ENCODE data around the gene ZBTB7C. TPM values are rescaled to one million over a fixed set of nuclear protein-coding genes. Genes with fewer than 3 reads are reported as not detected.

ZBTB7C gene
- total RNA-seq, 1 donor from 2014 or later = 2.6 TPM

DNA sequence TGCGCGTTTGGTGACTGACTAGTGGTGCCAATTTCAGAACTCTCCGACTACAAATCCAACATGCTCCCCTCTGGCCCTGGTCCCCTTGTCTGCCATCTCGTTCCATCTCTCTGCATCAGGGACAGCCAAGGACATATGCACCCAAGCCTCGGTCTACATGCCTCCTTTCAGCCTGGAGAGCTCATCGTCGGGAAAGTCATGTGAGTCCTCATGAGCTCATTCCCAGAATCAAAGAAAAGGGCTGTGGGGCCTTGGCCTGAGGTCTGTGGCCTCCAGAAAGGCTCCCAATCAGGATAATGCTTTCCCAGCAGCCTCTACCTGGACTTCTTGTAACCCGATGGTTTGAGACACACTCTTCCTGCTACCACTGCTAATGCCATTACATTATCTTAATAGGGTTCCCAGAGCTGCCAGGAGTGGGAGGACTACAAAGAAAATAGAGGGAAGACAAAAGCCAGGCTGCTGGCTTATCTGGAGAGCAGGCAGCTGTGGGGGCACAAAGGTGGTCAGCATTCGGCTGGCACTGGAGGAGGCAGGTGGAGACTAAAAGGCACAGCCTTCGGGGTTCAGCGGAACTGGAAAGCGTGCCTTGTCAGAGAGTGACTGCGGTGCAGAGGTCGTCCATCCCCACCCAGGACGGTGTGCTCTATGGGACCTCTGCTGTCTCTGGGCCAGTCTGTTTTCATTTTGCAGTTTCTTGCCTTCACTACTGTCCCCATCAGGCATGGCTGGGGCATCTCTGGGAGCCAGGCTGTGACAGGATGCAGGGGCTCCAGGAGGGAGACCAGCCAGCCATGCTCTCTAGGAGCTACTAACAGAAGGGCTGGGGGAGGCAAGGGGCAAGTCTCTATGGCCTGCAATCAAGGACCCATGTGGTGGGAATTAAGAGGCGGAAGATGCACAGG, 374.3 kb downstream of the ZBTB7C start:
- DNase-seq = no peak
- intact Hi-C loops (cut with DNase I) = loop anchor here (5.0 kb wide), 1 partner anchor 307 kb away; no protein-coding TSS in a partner anchor

DNA sequence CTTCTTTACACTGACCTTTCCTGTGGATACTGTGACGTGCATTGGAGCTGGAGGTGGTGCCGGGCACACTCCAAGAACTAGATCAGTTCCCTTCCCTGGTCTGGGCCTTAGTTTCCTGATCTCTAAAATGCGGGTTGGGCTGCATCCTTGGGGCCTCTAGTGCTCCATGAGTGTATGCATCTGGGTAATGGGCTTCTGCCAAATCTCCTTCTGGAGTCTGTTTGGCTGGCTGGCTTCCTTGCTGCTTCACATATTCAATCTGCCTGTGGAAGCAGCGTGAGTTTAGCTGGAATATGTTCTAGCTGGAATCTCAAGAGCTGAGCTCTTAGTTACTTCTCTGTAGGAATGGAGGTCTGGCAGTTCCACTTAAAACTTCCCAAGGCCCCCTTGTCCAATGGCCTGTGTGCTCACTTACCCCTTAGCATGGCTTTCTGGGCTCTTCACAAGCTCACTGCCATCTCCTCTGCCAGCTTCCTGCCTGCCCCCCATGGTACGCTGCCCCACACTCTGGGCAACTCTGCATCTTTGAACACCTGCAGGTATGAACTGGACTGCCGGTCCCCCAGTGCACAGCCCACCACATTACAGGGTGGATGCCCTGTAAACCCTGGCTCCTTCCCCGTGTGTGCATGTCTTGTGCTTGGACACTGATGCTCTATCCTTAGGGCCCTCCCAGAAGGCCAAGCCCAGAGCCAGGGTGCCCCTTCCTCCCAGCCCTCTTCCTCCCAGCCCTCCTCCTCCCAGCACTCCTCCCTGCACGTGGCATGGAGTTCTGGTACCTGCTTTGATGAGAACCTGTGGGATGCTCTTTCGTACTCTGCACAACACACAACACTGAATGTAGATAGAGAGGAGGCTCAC, 375.2 kb downstream of the ZBTB7C start:
- no peak for DNase-seq
- intact Hi-C loops (cut with DNase I) = loop anchor here (5.0 kb wide), 1 partner anchor 308 kb away; no protein-coding TSS in a partner anchor
- ATAC-seq (ENCODE audit: poor library complexity) = no peak

More for the DNA sequence above, 374.3 kb downstream of the ZBTB7C start:
- no peak for ATAC-seq (ENCODE audit: poor library complexity)

DNA sequence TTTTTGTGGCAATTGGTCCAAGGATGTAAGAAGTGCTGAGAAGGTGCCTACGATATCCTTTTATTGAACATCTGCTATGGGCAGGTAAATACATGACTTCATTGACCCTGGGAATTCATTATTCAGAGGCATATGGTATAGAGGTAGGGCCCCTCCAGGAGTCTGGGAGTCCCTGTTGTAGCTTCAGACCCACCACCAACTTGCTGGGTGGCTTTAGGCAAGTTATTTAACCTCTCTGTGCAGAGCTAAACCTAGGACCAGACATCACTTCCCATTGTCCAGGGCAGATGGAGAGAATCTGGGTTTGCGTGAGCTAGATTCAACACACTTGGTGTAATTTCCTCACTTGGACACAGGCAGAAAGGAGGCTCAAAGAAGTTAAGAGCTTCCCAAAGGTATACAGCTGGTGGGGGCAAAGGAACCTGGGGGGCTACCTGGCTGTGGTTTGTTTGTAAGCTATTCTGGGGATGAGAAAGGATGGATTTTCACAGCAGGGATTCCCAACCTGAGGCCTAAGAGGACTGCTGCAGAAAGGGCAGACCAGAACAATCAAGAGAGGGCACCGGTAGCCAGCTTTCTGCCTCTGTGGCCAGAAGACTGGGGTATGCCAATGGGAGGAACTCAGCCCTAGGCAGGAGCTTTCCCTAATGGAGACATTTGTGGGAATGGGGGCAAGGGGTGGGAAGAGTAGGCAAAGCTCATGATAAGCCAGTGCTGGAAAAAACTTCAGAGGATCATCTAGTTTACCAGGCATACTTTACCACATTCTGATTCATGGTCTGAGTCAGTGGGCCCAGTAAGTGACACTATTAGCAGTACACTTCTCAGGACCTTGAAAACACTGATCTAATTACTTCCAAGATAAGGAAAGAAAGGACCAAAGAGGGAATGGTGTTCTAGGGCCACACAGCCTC, 376.1 kb downstream of the ZBTB7C start:
- DNase-seq = no peak
- no peak for ATAC-seq (ENCODE audit: poor library complexity)
- intact Hi-C loops (cut with DNase I) = loop anchor here (5.0 kb wide), 1 partner anchor 309 kb away; no protein-coding TSS in a partner anchor

DNA sequence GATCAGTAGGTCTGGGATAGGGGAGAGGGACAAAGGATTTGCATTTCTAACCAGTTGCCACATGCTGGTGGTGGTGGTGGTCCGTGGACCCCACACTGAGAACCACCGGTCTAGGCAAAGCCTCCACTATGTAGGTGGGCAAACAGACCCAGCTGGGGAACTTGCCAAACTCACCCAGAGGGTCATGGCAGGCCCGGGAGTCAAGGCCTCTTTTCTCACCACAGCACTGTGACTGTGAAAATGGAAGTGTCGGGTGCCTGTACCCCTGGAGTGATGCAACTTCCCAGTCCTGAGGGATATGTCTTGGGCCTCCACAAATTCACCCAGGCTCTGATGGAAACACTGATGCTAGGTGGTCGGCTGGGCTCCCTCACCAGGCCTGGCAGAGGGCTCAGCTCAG, 377.5 kb downstream of the ZBTB7C start:
- no peak for ATAC-seq (ENCODE audit: poor library complexity)
- intact Hi-C loops (cut with DNase I) = loop anchor here (2.0 to 5.0 kb wide), 2 partner anchors 311 to 415 kb away; no protein-coding TSS in a partner anchor
- DNase-seq = no peak

DNA sequence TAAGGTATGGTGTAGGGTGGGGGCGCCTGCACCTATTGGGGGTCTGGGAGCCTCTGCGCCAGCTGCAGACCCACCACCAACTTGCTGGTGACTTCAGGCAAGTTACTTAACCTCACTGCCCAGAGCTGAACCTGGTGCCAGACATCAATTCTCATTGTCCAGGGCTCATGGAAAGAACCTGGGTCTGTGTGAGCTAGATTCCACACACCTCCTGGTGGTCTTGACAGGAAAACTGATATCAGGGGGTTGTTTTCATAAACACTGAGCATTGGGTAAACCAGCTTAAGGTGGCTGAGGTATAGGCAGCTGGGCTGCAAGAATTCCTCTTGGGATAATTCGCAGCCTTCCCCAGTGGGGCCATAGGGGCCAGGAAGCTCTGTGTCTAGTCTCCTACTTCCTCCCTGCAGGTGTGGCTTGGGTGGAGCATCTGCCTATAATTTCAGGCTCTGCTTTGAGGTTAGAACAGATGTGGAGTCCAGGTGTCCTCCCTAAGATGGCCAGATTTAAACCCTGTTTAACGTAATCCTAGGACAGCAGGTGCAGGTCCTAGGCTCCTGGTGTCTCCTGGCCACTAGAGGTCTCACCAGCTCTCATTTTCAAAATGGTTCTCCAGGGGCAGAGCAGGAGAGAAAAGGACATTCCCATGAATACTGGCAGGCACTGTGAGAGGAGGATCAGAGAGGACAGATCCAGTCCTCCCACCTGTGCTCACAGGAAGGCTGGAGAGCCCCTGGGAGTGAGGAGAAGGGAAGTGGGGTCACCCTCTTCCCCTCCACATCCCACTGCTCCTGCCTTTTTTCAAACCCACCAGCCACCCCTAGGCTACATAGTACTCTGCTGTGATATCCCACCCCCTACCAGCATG, 378.3 kb downstream of the ZBTB7C start:
- intact Hi-C loops (cut with DNase I) = loop anchor here (2.0 to 5.0 kb wide), 2 partner anchors 311 to 416 kb away; no protein-coding TSS in a partner anchor
- no peak for DNase-seq
- ATAC-seq (ENCODE audit: poor library complexity) = peak; percentile 87

DNA sequence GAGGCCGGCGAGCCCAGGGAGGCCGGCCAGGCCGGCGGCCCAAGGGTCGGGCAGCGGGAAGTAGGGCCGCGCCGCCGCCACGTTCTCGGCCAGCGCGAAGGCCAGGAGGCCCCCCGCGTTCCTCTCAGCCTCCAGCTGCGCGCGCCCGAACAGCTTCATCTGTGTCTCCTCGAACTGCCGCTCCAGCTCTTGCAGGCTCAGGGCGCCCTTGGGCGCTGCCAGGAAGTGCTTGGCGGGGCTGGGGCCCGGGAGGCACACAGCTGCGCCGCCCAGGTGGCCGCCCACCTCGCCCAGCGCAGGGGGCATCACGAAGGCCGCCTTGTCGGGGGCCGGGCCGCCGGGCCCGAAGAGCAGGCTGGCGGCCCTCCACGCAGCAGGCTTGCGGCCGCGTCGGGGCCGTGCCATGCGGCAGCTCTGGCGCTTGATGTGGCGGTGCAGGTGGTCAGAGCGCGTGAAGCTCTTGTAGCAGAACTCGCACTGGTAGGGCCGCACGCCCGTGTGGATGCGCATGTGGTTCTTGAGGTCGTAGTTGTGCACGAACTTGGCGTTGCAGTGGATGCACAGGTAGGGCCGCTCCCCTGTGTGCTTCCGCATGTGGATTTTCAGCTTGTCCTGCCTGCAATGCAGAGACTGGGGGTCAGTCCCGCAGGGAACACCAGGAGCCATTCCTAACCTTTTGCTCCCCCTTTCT, 379.7 kb downstream of the ZBTB7C start:
- intact Hi-C loops (cut with DNase I) = no loop called here
- ATAC-seq (ENCODE audit: poor library complexity) (no peak), DNase-seq (no peak)

DNA sequence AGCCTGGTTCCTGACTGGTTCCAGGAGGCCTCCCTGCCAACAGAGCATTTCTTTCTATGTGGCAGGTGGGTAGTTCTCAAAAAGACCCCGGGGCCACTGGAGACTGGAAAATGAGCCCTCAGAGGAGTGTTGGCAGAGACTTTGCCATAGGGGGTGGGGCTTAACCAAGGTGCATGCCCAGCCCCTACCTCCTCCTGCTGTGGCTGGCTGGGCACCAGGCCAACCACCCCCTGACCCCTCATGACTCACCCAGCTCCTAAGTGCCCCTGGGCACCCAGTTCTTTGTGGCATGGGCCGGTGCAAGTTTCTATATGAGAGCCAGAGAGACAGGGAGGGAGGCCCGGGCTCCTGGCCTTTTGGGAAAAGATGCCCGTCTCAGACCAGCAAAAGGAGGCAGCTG, 380.5 kb downstream of the ZBTB7C start:
- intact Hi-C loops (cut with DNase I) = no loop called here
- ATAC-seq (ENCODE audit: poor library complexity) = no peak

DNA sequence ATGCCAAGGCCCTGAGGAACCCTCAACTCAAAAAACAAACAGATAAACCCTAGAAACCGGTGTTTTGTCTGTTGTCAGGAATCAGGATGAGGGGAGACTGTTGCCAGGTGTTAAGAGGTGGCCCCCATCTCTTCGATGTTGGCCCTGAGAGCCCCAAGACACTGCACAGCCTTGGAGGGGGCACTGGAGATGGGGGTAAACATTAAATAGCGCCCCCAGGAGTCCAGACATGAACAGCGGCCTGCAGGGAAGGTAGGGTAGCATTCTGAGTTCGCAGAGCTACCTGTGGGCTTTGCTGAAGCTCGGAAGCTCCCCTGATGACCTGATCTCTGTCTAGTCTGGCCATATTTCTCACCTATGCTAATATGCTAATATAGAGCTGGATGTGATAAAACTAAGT, 381.1 kb downstream of the ZBTB7C start:
- ATAC-seq (ENCODE audit: poor library complexity) = no peak
- no peak for DNase-seq
- intact Hi-C loops (cut with DNase I) = no loop called here

More for the DNA sequence above, 380.5 kb downstream of the ZBTB7C start:
- DNase-seq = no peak

DNA sequence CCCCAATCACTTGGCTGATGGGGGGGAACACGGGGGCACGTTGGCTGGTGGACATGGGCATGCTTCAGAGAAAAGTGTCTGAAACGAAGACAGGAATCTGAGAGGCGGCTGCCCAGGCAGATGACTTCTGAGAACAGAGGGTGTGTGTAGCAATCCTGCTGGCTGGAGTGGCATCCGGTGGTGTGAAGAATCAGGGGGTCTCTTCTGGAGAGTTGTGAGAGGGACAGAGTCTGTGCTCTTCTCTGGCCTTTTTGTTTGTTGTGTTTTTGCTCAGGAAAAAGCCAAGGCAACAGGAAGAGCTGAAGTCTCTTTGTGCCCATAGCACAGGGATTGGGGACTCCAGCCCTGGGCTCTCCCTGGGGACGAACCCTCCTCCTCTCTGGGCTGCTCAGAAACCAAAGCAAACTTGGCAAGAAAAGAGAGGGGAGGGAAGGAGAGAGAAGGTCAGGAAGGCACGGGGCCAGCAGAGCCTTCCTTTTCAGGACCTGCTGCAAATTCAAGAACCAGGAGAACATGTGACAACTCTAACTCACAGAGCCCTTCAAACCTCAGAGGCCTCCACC, 381.7 kb downstream of the ZBTB7C start:
- ATAC-seq (ENCODE audit: poor library complexity) (peak; percentile 26), DNase-seq (peak; percentile 55)
- intact Hi-C loops (cut with DNase I) = no loop called here

DNA sequence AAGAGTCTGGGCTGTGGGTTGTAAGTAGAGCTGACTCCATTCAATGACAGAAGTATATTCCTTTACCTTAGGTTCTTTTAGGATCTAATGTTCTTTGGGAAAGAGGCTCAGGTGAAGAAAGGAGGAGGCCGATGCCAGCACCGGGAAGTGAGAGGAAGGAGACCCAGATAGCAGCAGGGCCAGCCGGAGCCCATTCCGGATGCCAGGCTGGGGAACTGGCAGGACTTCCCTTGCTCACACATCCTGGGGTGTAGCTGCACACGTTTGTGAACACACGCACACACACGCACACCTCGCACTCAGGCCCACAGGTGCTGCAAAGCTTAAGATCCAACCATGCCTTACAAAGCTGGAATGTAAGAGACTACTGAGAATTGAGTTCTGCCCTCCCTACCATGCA, 383.0 kb downstream of the ZBTB7C start:
- no peak for ATAC-seq (ENCODE audit: poor library complexity)
- intact Hi-C loops (cut with DNase I) = no loop called here
- DNase-seq = no peak

DNA sequence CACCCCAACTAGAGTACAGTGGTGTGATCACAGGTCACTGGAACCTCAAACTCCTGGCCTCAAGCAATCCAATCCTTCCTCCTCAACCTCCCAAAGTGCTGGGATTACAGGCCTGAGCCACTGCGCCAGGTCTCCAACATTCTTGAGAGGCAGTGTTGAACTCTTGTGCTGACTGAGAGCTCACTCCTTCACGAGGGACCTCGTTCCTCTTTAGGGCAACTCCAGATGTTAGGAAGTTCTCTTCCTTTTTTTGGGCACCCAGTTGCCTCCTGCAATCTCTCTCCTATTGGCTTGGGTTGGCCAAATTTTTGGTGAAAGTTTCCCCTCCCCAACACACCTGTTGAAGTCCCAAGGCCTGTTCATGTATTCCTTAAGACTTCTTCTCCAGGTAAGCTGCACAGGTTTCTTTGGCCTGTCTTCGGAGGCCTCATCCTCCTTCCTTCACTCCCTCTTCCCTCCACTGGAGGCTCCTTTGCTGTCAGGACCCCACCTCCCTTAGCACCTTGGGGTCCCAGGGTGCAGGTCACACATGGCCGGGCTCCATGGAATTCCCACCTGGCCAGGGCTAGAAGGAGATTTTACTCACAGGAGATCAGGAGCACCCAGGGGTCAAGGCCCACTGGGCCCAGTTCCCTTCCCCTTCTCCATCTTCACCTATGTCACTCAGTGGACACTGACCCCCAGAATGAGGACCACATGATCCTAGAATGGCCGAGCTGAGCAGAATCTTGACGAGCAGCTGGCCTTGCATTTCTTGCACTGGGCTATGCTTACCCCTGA, 384.1 kb downstream of the ZBTB7C start:
- ATAC-seq (ENCODE audit: poor library complexity) = no peak
- intact Hi-C loops (cut with DNase I) = no loop called here
- DNase-seq = no peak

DNA sequence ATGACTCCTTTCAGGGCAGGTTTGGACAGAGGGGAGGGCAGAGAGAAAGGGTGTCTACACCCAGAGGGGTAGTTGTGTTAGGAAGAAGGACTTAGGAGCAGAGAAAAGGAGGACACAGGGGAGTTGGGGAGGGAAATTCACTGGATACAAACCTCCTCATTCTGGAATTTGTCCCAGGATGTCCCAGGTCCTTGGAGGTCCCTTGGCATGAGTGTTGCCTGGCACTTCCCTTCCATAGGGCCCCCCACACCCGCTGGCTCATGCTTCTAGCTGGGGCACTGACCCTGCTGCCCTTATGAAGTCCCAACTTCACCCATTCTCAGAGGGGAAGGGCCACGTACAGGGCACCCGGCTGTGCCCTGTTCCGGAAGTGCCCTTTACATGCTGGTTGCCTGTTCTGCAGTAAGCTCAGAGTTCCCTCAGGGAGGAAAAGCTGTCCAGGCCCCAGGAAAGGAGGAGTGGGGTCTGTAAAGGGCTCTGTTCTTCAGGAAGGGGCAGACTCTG, 385.1 kb downstream of the ZBTB7C start:
- no peak for ATAC-seq (ENCODE audit: poor library complexity)
- DNase-seq = no peak
- intact Hi-C loops (cut with DNase I) = no loop called here

DNA sequence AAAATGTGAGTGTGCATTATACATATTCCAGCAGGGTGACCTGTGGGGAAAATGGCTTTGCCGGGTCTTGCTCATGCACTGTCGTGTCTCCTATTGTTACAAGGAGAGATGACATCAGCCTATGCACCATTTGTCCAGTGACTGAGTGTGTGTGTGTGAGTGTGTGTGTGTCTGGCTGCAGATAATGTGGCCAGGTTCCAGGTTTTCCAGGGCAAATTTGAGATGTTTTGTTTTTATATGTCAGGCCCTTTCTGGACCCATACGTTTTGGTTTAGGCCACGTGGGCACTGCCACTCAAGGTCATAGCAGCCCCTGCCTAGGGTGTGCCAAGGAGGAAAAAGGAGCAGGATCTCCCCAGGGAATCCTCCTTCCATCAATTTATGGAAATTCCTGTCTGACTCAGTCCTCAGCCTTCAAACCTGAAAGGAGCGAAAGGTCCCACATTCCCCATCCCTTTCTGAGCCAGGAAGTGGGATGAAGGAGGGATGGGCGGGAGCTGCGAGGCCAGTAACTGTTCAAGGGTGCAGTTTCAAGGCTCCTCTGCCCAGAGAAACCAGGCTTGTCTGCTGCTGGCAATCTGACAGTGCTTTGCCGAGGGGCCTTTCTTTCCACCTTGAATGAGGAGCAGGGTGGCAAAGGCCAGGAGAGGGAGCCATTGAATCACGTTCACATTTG, 385.7 kb downstream of the ZBTB7C start:
- intact Hi-C loops (cut with DNase I) = no loop called here
- DNase-seq (no peak), ATAC-seq (ENCODE audit: poor library complexity) (peak; percentile 41)

DNA sequence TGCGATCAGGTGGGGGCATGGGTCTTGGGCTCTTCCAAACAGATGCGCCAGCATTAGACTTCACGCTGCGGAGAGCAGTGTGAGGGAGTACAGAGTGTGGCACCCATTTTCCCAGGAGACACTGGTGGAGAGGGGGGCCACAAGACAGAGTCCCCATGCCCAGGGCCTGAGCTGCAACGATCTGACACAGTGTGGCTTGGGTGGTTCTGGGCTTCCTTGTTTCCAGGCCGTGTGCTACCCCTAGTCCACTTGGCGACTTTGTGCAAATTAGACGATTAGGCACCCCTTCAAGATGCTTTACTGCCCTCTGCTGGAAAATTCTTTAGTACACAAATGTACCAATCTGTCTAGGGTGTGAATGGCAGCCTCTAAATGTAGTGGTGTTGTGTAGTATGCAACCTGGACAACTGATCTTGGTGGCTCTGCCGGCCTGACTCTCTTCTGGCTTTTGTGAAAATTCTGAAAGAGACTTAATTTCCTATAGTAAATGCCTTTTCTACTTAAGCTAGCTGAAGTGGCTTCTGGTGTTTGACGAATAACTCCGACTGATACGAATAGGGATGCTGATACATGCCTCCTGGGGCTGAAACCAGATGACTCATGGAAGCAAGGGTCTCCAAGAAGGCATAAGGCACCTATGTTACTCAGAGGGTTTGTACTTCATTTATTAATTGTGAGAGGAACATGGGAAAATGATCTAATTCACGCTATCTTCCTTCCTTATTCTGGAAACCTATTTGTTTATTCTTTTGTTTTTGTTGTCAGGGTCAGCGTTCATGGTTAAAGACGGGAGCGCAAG, 386.5 kb downstream of the ZBTB7C start:
- DNase-seq = no peak
- intact Hi-C loops (cut with DNase I) = no loop called here
- ATAC-seq (ENCODE audit: poor library complexity) = peak; percentile 83

All from Right ventricle myocardium superior (tissue), 1 donor.